ENCODE results near the gene DENND5B. TPM values are rescaled to one million over a fixed set of nuclear protein-coding genes. Genes with fewer than 3 reads are reported as not detected.

The DENND5B gene
- total RNA-seq, 1 experiment from 2014 or later: 34.9 TPM

GRCh38 chr12:31371256-31371620 is 219.7 kb downstream of the DENND5B start:
- intact Hi-C loops (cut with micrococcal nuclease; ENCODE audit: unreplicated experiment): loop anchor here (1.0 to 5.0 kb wide), 6 partner anchors 15 to 1521 kb away; partner anchors contain the start of gene SINHCAF
- no peaks in the 10 kb centered on the region for H3K36me3 ChIP-seq (ENCODE audit: control insufficient read depth, insufficient read depth, low read length)
- Mint-ChIP-seq H3K4me3 (ENCODE audit: unreplicated experiment) (peak overlapping the region; percentile 70), H3K36me3 (ENCODE audit: insufficient read depth, unreplicated experiment) (peaks cover 40% of the 10 kb centered on the region), H3K4me1 (ENCODE audit: low read depth, unreplicated experiment) (peaks cover 39% of the 10 kb centered on the region), H3K27me3 (ENCODE audit: insufficient read depth, unreplicated experiment) (no peaks in the 10 kb centered on the region), H3K9me3 (ENCODE audit: unreplicated experiment) (no peaks in the 10 kb centered on the region), H3K27ac (ENCODE audit: unreplicated experiment) (peak overlapping the region; percentile 100)
- CTCF ChIA-PET: interaction anchor here (0.6 to 2.0 kb wide), 10 partner anchors 9 to 289 kb away, joined by 3 to 12 read pairs (median 4); no protein-coding TSS in a partner anchor
- DNase-seq: peak; percentile 94 to 97
- H3K4me3 ChIP-seq (ENCODE audit: low read depth, low read length): peak overlapping the region; percentile 10; the same call in 1 of the 2 replicates
- BruUV-seq (replicated peaks): no TSS peak
- POLR2A ChIA-PET: interaction anchor here (0.5 to 4.1 kb wide), 14 partner anchors 9 to 256 kb away, joined by 3 to 145 read pairs (median 6); partner anchors contain the start of genes DENND5B and SINHCAF
- TF ChIP-seq, protein P1, sequence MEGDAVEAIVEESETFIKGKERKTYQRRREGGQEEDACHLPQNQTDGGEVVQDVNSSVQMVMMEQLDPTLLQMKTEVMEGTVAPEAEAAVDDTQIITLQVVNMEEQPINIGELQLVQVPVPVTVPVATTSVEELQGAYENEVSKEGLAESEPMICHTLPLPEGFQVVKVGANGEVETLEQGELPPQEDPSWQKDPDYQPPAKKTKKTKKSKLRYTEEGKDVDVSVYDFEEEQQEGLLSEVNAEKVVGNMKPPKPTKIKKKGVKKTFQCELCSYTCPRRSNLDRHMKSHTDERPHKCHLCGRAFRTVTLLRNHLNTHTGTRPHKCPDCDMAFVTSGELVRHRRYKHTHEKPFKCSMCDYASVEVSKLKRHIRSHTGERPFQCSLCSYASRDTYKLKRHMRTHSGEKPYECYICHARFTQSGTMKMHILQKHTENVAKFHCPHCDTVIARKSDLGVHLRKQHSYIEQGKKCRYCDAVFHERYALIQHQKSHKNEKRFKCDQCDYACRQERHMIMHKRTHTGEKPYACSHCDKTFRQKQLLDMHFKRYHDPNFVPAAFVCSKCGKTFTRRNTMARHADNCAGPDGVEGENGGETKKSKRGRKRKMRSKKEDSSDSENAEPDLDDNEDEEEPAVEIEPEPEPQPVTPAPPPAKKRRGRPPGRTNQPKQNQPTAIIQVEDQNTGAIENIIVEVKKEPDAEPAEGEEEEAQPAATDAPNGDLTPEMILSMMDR (IDR thresholded peaks at IDR 0.05; ENCODE audit: insufficient read depth in 1 of 2, low read depth in 1 of 2, low read length in 1 of 2, severe bottlenecking in 1 of 2, unreplicated experiment in 1 of 2): no peak
- no peaks in the 10 kb centered on the region for H3K9me3 ChIP-seq
- H3K27me3 ChIP-seq (replicated peaks; ENCODE audit: control insufficient read depth, insufficient read depth, low read length): no peaks in the 10 kb centered on the region
- peaks cover 26% of the 10 kb centered on the region for H3K4me1 ChIP-seq

DNA sequence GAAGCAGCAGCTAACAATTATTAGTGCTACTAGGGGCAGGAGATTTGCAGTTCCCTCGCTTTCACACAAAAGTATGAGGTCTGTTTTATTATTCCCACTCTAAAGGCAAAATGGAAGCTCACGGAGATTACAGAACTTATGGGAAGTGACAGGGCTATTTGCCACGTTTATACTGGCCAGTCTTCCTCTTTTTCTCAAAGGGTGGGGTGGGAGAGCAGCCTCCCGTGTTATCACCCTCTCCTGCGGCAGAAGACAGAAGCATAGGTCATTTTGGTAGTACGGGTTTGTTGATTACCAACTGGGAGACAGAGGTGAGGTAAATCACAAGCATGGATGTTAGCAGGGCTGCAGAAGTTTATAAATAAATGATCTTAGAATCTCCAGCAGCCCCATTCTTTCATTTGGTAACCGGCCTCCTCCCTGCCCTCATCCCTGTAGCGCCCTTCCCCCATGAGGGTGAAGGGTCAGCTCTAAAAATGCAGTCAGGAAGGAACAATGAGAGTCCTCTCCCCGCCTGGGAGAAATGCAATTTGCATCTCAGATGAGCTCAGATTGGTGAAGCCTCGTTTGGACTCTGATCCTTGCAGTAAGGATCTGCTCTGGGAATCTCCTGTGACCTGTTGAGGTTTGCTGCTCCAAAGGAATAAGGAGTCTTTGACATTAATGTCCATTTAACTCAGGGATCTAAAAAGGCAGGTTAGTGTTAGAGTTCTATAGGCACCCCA is 220.2 kb downstream of the DENND5B start:
- TF ChIP-seq, protein P1 (IDR thresholded peaks at IDR 0.05; ENCODE audit: insufficient read depth in 1 of 2, low read depth in 1 of 2, low read length in 1 of 2, severe bottlenecking in 1 of 2, unreplicated experiment in 1 of 2): no peak
- Histone ChIP-seq H3K27me3 (replicated peaks; ENCODE audit: control insufficient read depth, insufficient read depth, low read length) (no peaks in the 10 kb centered on the region), H3K4me3 (ENCODE audit: low read depth, low read length) (peak overlapping the region; percentile 27), H3K9me3 (no peaks in the 10 kb centered on the region), H3K4me1 (peaks cover 26% of the 10 kb centered on the region), H3K36me3 (ENCODE audit: control insufficient read depth, insufficient read depth, low read length) (no peaks in the 10 kb centered on the region)
- peak; percentile 95 to 97 for DNase-seq
- POLR2A ChIA-PET: interaction anchor here (0.5 to 4.1 kb wide), 16 partner anchors 8 to 289 kb away, joined by 3 to 145 read pairs (median 5); partner anchors contain the start of genes DENND5B, ETFBKMT and SINHCAF
- no peaks in the 10 kb centered on the region for H3K9me3 Mint-ChIP-seq (ENCODE audit: unreplicated experiment)
- H3K27ac Mint-ChIP-seq (ENCODE audit: unreplicated experiment): peak overlapping the region; percentile 100
- BruUV-seq (replicated peaks): TSS peak; percentile 86
- H3K27me3 Mint-ChIP-seq (ENCODE audit: insufficient read depth, unreplicated experiment): no peaks in the 10 kb centered on the region
- H3K4me1 Mint-ChIP-seq (ENCODE audit: low read depth, unreplicated experiment): peaks cover 39% of the 10 kb centered on the region
- CTCF ChIA-PET: interaction anchor here (0.6 to 2.0 kb wide), 10 partner anchors 8 to 99 kb away, joined by 3 to 12 read pairs (median 4); partner anchors contain the start of gene SINHCAF
- H3K4me3 Mint-ChIP-seq (ENCODE audit: unreplicated experiment): peak overlapping the region; percentile 70
- H3K36me3 Mint-ChIP-seq (ENCODE audit: insufficient read depth, unreplicated experiment): peaks cover 40% of the 10 kb centered on the region
- intact Hi-C loops (cut with micrococcal nuclease; ENCODE audit: unreplicated experiment): loop anchor here (1.0 to 5.0 kb wide), 7 partner anchors 15 to 1522 kb away; partner anchors contain the start of gene SINHCAF

- BruUV-seq (replicated peaks): no TSS peak
- Histone ChIP-seq H3K4me1 (peaks cover 26% of the 10 kb centered on the region), H3K27me3 (replicated peaks; ENCODE audit: control insufficient read depth, insufficient read depth, low read length) (no peaks in the 10 kb centered on the region), H3K4me3 (ENCODE audit: low read depth, low read length) (peak overlapping the region; percentile 27), H3K9me3 (no peaks in the 10 kb centered on the region), H3K36me3 (ENCODE audit: control insufficient read depth, insufficient read depth, low read length) (no peaks in the 10 kb centered on the region)
- H3K27me3 Mint-ChIP-seq (ENCODE audit: insufficient read depth, unreplicated experiment): no peaks in the 10 kb centered on the region
- ChIA-PET POLR2A (interaction anchor here (0.7 to 4.1 kb wide), 7 partner anchors 7 to 289 kb away, joined by 3 to 145 read pairs (median 6); partner anchors contain the start of genes ETFBKMT and SINHCAF), CTCF (interaction anchor here (1.3 to 2.0 kb wide), 4 partner anchors 8 to 98 kb away, joined by 6 to 12 read pairs (median 10); no protein-coding TSS in a partner anchor)
- TF ChIP-seq, protein P1 (IDR thresholded peaks at IDR 0.05; ENCODE audit: insufficient read depth in 1 of 2, low read depth in 1 of 2, low read length in 1 of 2, severe bottlenecking in 1 of 2, unreplicated experiment in 1 of 2): no peak
- intact Hi-C loops (cut with micrococcal nuclease; ENCODE audit: unreplicated experiment): loop anchor here (1.0 to 5.0 kb wide), 2 partner anchors 15 to 1522 kb away; no protein-coding TSS in a partner anchor
- peaks cover 43% of the 10 kb centered on the region for H3K4me1 Mint-ChIP-seq (ENCODE audit: low read depth, unreplicated experiment)
- H3K36me3 Mint-ChIP-seq (ENCODE audit: insufficient read depth, unreplicated experiment): peaks cover 44% of the 10 kb centered on the region
- peak overlapping the region; percentile 70 for H3K4me3 Mint-ChIP-seq (ENCODE audit: unreplicated experiment)
- DNase-seq: peak; percentile 72 to 75
- peak overlapping the region; percentile 100 for H3K27ac Mint-ChIP-seq (ENCODE audit: unreplicated experiment)
- peaks cover 6% of the 10 kb centered on the region for H3K9me3 Mint-ChIP-seq (ENCODE audit: unreplicated experiment)
Measured at GRCh38 chr12:31369712-31370521, 221.0 kb downstream of the DENND5B start.

Data from Caco-2 (cell line).